ENCODE data around the gene ITGB7. TPM values are rescaled to one million over a fixed set of nuclear protein-coding genes. Genes with fewer than 3 reads are reported as not detected.

The ITGB7 gene
- total and polyA plus RNA-seq, 4 experiments from 2014 or later = 271 to 397 (median 378) TPM

DNA sequence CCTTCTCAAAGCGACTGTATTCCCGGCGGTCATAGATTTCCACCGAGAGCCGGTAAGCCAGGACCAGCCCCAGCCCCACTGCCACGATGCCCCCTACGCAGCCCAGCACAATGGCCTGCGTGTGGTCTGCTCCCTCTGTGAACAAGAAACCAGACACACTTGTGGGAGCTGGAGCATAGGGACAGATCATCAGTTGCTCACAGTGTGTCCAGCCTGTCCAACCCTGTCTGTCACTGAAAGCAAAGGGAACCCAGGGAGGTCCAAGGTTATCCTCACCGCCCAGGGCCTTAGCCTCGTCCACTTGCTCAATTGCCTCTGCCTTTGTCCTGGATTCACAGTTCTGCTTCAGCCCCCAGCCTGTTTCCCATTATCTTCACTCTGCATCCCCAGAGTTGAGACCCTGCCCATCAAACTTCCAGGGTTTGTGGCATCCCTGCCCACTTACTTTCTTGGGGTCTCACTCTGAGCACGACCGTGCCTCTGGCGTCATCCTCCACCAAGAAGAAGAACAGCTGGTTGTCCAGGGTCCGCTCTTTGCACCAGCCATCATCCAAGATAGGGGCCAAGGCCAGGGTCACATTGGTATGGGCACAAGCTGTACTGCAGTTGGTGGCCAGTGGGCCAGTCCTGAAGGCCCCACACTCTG, 15.0 kb downstream of the ITGB7 start:
- no peak overlapping the region for H3K4me3 Mint-ChIP-seq
- no peaks in the 10 kb centered on the region for H3K9me3 Mint-ChIP-seq
- intact Hi-C loops (cut with micrococcal nuclease) = loop anchor here (5.0 kb wide), 1 partner anchor 125 kb away; no protein-coding TSS in a partner anchor
- ChIA-PET POLR2A (ENCODE audit: partially characterized antibody) (interaction anchor here (1.1 to 27.7 kb wide), 7 partner anchors 7 to 153 kb away, joined by 3 to 463 read pairs (median 5); partner anchors contain the start of genes AAAS, CSAD, ITGB7 and PFDN5), CTCF (ENCODE audit: partially characterized antibody) (interaction anchor here (0.5 to 6.7 kb wide), 5 partner anchors 9 to 102 kb away, joined by 3 to 65 read pairs (median 5); no protein-coding TSS in a partner anchor)
- DNase-seq = no peak
- Histone ChIP-seq H3K36me3 (ENCODE audit: insufficient read depth, low read length) (peaks cover 84% of the 10 kb centered on the region), H3K4me1 (ENCODE audit: insufficient read depth, low read length) (peaks cover 22% of the 10 kb centered on the region), H3K4me3 (ENCODE audit: low read length in 2 of 2) (no peak overlapping the region), H3K27me3 (ENCODE audit: insufficient read depth, low read length) (no peaks in the 10 kb centered on the region), H3K9me3 (ENCODE audit: control insufficient read depth in 1 of 2, low read length in 2 of 2) (no peaks in the 10 kb centered on the region), H3K27ac (ENCODE audit: low read depth, low read length) (no peak overlapping the region)
- no peaks in the 10 kb centered on the region for H3K27me3 Mint-ChIP-seq
- peaks cover 62 to 84% of the 10 kb centered on the region in 2 donors for H3K36me3 Mint-ChIP-seq
- peaks cover 9 to 23% (median 14%) of the 10 kb centered on the region in 4 donors for H3K4me1 Mint-ChIP-seq
- H3K27ac Mint-ChIP-seq = peak overlapping the region in 2 of 7 donors; percentile 35 to 53

- H3K27ac ChIP-seq (ENCODE audit: low read depth, low read length) = no peak overlapping the region
- H3K27ac Mint-ChIP-seq = peak overlapping the region in 5 of 7 donors; percentile 17 to 53 (median 36)
- no peak for DNase-seq
- peaks cover 5 to 19% (median 11%) of the 10 kb centered on the region in 4 donors for H3K4me1 Mint-ChIP-seq
- H3K9me3 Mint-ChIP-seq = no peaks in the 10 kb centered on the region
- peaks cover 62 to 84% of the 10 kb centered on the region in 2 donors for H3K36me3 Mint-ChIP-seq
- CTCF ChIA-PET (ENCODE audit: partially characterized antibody) = interaction anchor here (0.9 to 6.7 kb wide), 7 partner anchors 8 to 103 kb away, joined by 3 to 65 read pairs (median 3); no protein-coding TSS in a partner anchor
- POLR2A ChIA-PET (ENCODE audit: partially characterized antibody) = interaction anchor here (1.1 to 27.7 kb wide), 6 partner anchors 6 to 154 kb away, joined by 3 to 463 read pairs (median 8); partner anchors contain the start of genes AAAS, CSAD, ITGB7 and ZNF740
- H3K27me3 Mint-ChIP-seq = no peaks in the 10 kb centered on the region
- peaks cover 84% of the 10 kb centered on the region for H3K36me3 ChIP-seq (ENCODE audit: insufficient read depth, low read length)
- no peak overlapping the region for H3K4me3 ChIP-seq (ENCODE audit: low read length in 2 of 2)
- no peak overlapping the region for H3K4me3 Mint-ChIP-seq
- H3K27me3 ChIP-seq (ENCODE audit: insufficient read depth, low read length) = no peaks in the 10 kb centered on the region
- intact Hi-C loops (cut with micrococcal nuclease) = loop anchor here (5.0 kb wide), 1 partner anchor 124 kb away; no protein-coding TSS in a partner anchor
- peaks cover 15% of the 10 kb centered on the region for H3K4me1 ChIP-seq (ENCODE audit: insufficient read depth, low read length)
- no peaks in the 10 kb centered on the region for H3K9me3 ChIP-seq (ENCODE audit: control insufficient read depth in 1 of 2, low read length in 2 of 2)
These were observed 15.8 kb downstream of the ITGB7 start for GRCh38 chr12:53191096-53191884.

GRCh38 chr12:53190108-53190729, 16.8 kb downstream of the ITGB7 start:
- intact Hi-C loops (cut with micrococcal nuclease) = loop anchor here (1.0 to 5.0 kb wide), 3 partner anchors 10 to 123 kb away; partner anchors contain the start of genes CSAD and ZNF740
- CTCF ChIA-PET (ENCODE audit: partially characterized antibody) = interaction anchor here (0.6 to 6.7 kb wide), 14 partner anchors 9 to 250 kb away, joined by 3 to 65 read pairs (median 5); partner anchors contain the start of gene CSAD
- peak; percentile 46 to 64 (median 52) for DNase-seq
- Histone ChIP-seq H3K4me1 (ENCODE audit: insufficient read depth, low read length) (peaks cover 13% of the 10 kb centered on the region), H3K36me3 (ENCODE audit: insufficient read depth, low read length) (peaks cover 84% of the 10 kb centered on the region), H3K9me3 (ENCODE audit: control insufficient read depth in 1 of 2, low read length in 2 of 2) (no peaks in the 10 kb centered on the region), H3K27ac (ENCODE audit: low read depth, low read length) (no peak overlapping the region), H3K27me3 (ENCODE audit: insufficient read depth, low read length) (no peaks in the 10 kb centered on the region), H3K4me3 (ENCODE audit: low read length in 2 of 2) (no peak overlapping the region)
- Mint-ChIP-seq H3K27ac (peak overlapping the region in 6 of 7 donors; percentile 51 to 79 (median 66)), H3K4me1 (peaks cover 8 to 22% (median 11%) of the 10 kb centered on the region in 4 donors), H3K9me3 (no peaks in the 10 kb centered on the region), H3K27me3 (no peaks in the 10 kb centered on the region), H3K4me3 (no peak overlapping the region), H3K36me3 (peaks cover 63 to 84% of the 10 kb centered on the region in 2 donors)
- POLR2A ChIA-PET (ENCODE audit: partially characterized antibody) = interaction anchor here (1.0 to 27.7 kb wide), 5 partner anchors 5 to 39 kb away, joined by 3 to 463 read pairs (median 8); partner anchors contain the start of genes CSAD, ITGB7 and ZNF740

- no peaks in the 10 kb centered on the region for H3K27me3 ChIP-seq (ENCODE audit: insufficient read depth, low read length)
- POLR2A ChIA-PET (ENCODE audit: partially characterized antibody) = interaction anchor here (0.9 to 17.3 kb wide), 6 partner anchors 15 to 108 kb away, joined by 4 to 463 read pairs (median 8); partner anchors contain the start of genes ITGB7 and SPRYD3
- DNase-seq = no peak
- no peak overlapping the region for H3K27ac ChIP-seq (ENCODE audit: low read depth, low read length)
- intact Hi-C loops (cut with micrococcal nuclease) = no loop called here
- peaks cover 47 to 81% of the 10 kb centered on the region in 2 donors for H3K36me3 Mint-ChIP-seq
- no peaks in the 10 kb centered on the region for H3K27me3 Mint-ChIP-seq
- H3K9me3 Mint-ChIP-seq = no peaks in the 10 kb centered on the region
- H3K4me3 ChIP-seq (ENCODE audit: low read length in 2 of 2) = no peak overlapping the region
- no peaks in the 10 kb centered on the region for H3K9me3 ChIP-seq (ENCODE audit: control insufficient read depth in 1 of 2, low read length in 2 of 2)
- no peak overlapping the region for H3K4me3 Mint-ChIP-seq
- CTCF ChIA-PET (ENCODE audit: partially characterized antibody) = interaction anchor here (0.7 to 6.7 kb wide), 11 partner anchors 10 to 121 kb away, joined by 3 to 65 read pairs (median 4); partner anchors contain the start of gene ITGB7
- H3K36me3 ChIP-seq (ENCODE audit: insufficient read depth, low read length) = peaks cover 76% of the 10 kb centered on the region
- H3K4me1 Mint-ChIP-seq = peaks cover 26 to 44% (median 32%) of the 10 kb centered on the region in 4 donors
- peak overlapping the region in 5 of 7 donors; percentile 15 to 74 (median 35) for H3K27ac Mint-ChIP-seq
- peaks cover 38% of the 10 kb centered on the region for H3K4me1 ChIP-seq (ENCODE audit: insufficient read depth, low read length)
These were observed 19.7 kb downstream of the ITGB7 start for GRCh38 chr12:53187145-53187899.

GRCh38 chr12:53186745-53187144, 20.3 kb downstream of the ITGB7 start:
- intact Hi-C loops (cut with micrococcal nuclease) = no loop called here

More at GRCh38 chr12:53186745-53187144, 20.3 kb downstream of the ITGB7 start:
- Histone ChIP-seq H3K27me3 (ENCODE audit: insufficient read depth, low read length) (no peaks in the 10 kb centered on the region), H3K4me3 (ENCODE audit: low read length in 2 of 2) (no peak overlapping the region), H3K27ac (ENCODE audit: low read depth, low read length) (no peak overlapping the region), H3K9me3 (ENCODE audit: control insufficient read depth in 1 of 2, low read length in 2 of 2) (no peaks in the 10 kb centered on the region), H3K36me3 (ENCODE audit: insufficient read depth, low read length) (peaks cover 76% of the 10 kb centered on the region), H3K4me1 (ENCODE audit: insufficient read depth, low read length) (peaks cover 44% of the 10 kb centered on the region)
- Mint-ChIP-seq H3K27ac (peak overlapping the region in 2 of 7 donors; percentile 8 to 74), H3K27me3 (no peaks in the 10 kb centered on the region), H3K4me1 (peaks cover 32 to 50% (median 37%) of the 10 kb centered on the region in 4 donors), H3K4me3 (no peak overlapping the region), H3K36me3 (peaks cover 41 to 81% of the 10 kb centered on the region in 2 donors), H3K9me3 (no peaks in the 10 kb centered on the region)
- ChIA-PET POLR2A (ENCODE audit: partially characterized antibody) (interaction anchor here (0.6 to 17.3 kb wide), 5 partner anchors 16 to 109 kb away, joined by 3 to 463 read pairs (median 4); partner anchors contain the start of genes ITGB7, PFDN5 and SPRYD3), CTCF (ENCODE audit: partially characterized antibody) (interaction anchor here (0.8 to 6.7 kb wide), 4 partner anchors 13 to 117 kb away, joined by 3 to 65 read pairs (median 10); partner anchors contain the start of gene ITGB7)
- DNase-seq = no peak
